IMR-90 (cell line): ENCODE results near the gene NECTIN2.

ENCODE experiments used
- CTCF ChIP-seq: conservative IDR thresholded peaks from 2 replicates; pipeline ENCODE4 v1.5.1; 2012; ENCODE audit warnings: mild to moderate bottlenecking, low read depth, low read length, improper control_type of control experiment
- FOS ChIP-seq: fragments of 150-350 bp; IDR thresholded peaks from 2 replicates; pipeline ENCODE4 v1.6.1; 2016; ENCODE audit warnings: low read depth, low read length
- MAFK ChIP-seq: IDR thresholded peaks from 2 replicates; pipeline ENCODE4 v1.6.1; 2012; ENCODE audit warnings: low read depth, low read length, improper control_type of control experiment
- MAZ ChIP-seq: IDR thresholded peaks from 2 replicates; pipeline ENCODE4 v1.6.1; 2012; ENCODE audit warnings: low read depth, mild to moderate bottlenecking, low read length, improper control_type of control experiment, moderate library complexity, borderline replicate concordance
- MXI1 ChIP-seq: IDR thresholded peaks from 2 replicates; pipeline ENCODE4 v1.6.1; 2012; ENCODE audit warnings: low read depth, mild to moderate bottlenecking, low read length, moderate library complexity, borderline replicate concordance
- NFE2L2 ChIP-seq: fragments of 150-350 bp; IDR thresholded peaks from 2 replicates; pipeline ENCODE4 v1.6.1; 2016; ENCODE audit warnings: low read depth, mild to moderate bottlenecking, low read length
- POLR2A ChIP-seq: IDR thresholded peaks from 2 replicates; pipeline ENCODE4 v1.6.1; 2012; ENCODE audit warnings: mild to moderate bottlenecking, low read depth, low read length
- RAD21 ChIP-seq: IDR thresholded peaks from 2 replicates; pipeline ENCODE4 v1.6.1; 2012; ENCODE audit warnings: low read length, improper control_type of control experiment
- RCOR1 ChIP-seq: IDR thresholded peaks from 2 replicates; pipeline ENCODE4 v1.6.1; 2012; ENCODE audit warnings: mild to moderate bottlenecking, low read length, improper control_type of control experiment; ENCODE audit not compliant: insufficient replicate concordance
- RFX5 ChIP-seq: IDR thresholded peaks from 2 replicates; pipeline ENCODE4 v1.8.0; 2012; ENCODE audit warnings: low read depth, mild to moderate bottlenecking, low read length, moderate library complexity
- TF ChIP-seq, protein P1 (sequence below): fragments of 150-350 bp; IDR thresholded peaks from 2 replicates; pipeline ENCODE4 v1.6.1; 2016; ENCODE audit warnings: low read depth, mild to moderate bottlenecking, low read length, moderate library complexity, borderline replicate concordance

DNA sequence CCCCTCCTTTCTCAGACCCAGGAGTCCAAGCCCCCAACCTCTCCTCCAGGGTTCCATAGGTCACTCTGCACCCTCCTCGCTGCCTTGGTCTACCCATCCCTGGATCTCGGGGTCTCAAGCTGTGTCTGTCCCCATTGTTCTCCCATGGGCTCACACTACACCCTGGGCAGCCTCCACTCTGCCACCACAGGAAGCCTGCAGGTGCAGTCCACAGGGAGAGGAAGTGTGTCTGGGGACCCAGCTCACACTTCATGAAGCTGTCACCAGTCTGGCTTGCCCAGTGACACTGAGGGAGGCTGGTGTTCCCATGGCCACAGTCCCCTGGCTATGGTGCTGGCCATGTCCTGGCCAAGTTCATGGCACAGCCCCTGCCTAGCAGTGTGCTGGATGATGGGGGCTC is 5.3 kb downstream of the NECTIN2 start:
- TF ChIP-seq CTCF, result no peak
- TF ChIP-seq MXI1, result no peak
- no peak for TF ChIP-seq RAD21
- no peak for TF ChIP-seq MAZ
- no peak for TF ChIP-seq POLR2A
- TF ChIP-seq, protein P1, sequence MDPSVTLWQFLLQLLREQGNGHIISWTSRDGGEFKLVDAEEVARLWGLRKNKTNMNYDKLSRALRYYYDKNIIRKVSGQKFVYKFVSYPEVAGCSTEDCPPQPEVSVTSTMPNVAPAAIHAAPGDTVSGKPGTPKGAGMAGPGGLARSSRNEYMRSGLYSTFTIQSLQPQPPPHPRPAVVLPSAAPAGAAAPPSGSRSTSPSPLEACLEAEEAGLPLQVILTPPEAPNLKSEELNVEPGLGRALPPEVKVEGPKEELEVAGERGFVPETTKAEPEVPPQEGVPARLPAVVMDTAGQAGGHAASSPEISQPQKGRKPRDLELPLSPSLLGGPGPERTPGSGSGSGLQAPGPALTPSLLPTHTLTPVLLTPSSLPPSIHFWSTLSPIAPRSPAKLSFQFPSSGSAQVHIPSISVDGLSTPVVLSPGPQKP, result no peak
- TF ChIP-seq RCOR1, result no peak
- TF ChIP-seq MAFK, result no peak
- TF ChIP-seq RFX5, result no peak
- TF ChIP-seq NFE2L2, result no peak
- no peak for TF ChIP-seq FOS
